SK-N-SH treated with all-trans-retinoic acid at 6 μM for 48 hours (cell line): ENCODE measurements around the gene FGF14.

Experiments
- ATAC-seq: fragments of 200-7000 bp; cut with Tn5 transposase; 3 replicates; pipeline ENCODE4 v1.9.1; 2020; ENCODE audit warnings: mild to moderate bottlenecking, moderate library complexity
- ARNTL ChIP-seq: fragments of 450-650 bp; formaldehyde crosslinking; IDR thresholded peaks from 2 replicates; pipeline ENCODE4 v1.5.0; 2020; ENCODE audit warnings: low read depth, mild to moderate bottlenecking, moderate library complexity, borderline replicate concordance
- BACH2 ChIP-seq: fragments of 250-450 bp; sonication (Bioruptor Pico); IDR thresholded peaks from 2 replicates; pipeline ENCODE4 v1.9.0; 2021; ENCODE audit warnings: mild to moderate bottlenecking, borderline replicate concordance
- CREB5 ChIP-seq: fragments of 250-450 bp; sonication (Bioruptor Pico); IDR thresholded peaks from 2 replicates; pipeline ENCODE4 v1.5.1; 2020; ENCODE audit warnings: low read depth, mild to moderate bottlenecking, moderate library complexity
- CSDC2 ChIP-seq: fragments of 250-450 bp; sonication (Bioruptor Pico); IDR thresholded peaks from 2 replicates; pipeline ENCODE4 v1.5.0; 2020; ENCODE audit warnings: mild to moderate bottlenecking, moderate library complexity
- CSRNP3 ChIP-seq: fragments of 250-450 bp; sonication (Bioruptor Pico); IDR thresholded peaks from 2 replicates; pipeline ENCODE4 v1.5.1; 2021; ENCODE audit warnings: mild to moderate bottlenecking, moderate library complexity
- ESRRG ChIP-seq: fragments of 250-450 bp; sonication (Bioruptor Pico); IDR thresholded peaks from 2 replicates; pipeline ENCODE4 v1.6.1; 2021; ENCODE audit warnings: mild to moderate bottlenecking
- GLIS3 ChIP-seq: fragments of 250-450 bp; sonication (Bioruptor Pico); IDR thresholded peaks from 2 replicates; pipeline ENCODE4 v1.5.0; 2020; ENCODE audit warnings: mild to moderate bottlenecking, moderate library complexity
- ISL1 ChIP-seq: fragments of 250-450 bp; sonication (Bioruptor Pico); IDR thresholded peaks from 2 replicates; pipeline ENCODE4 v2.1.2; 2022; ENCODE audit warnings: mild to moderate bottlenecking, moderate library complexity
- OSR1 ChIP-seq: fragments of 250-450 bp; sonication (Bioruptor Pico); IDR thresholded peaks from 2 replicates; pipeline ENCODE4 v1.8.0; 2022; ENCODE audit warnings: moderate library complexity, mild to moderate bottlenecking, inconsistent platforms
- POU6F1 ChIP-seq: fragments of 250-450 bp; sonication (Bioruptor Pico); IDR thresholded peaks from 2 replicates; pipeline ENCODE4 v1.8.0; 2021; ENCODE audit warnings: low read depth, mild to moderate bottlenecking, moderate library complexity, borderline replicate concordance
- PPARA ChIP-seq: fragments of 250-450 bp; sonication (Bioruptor Pico); IDR thresholded peaks from 2 replicates; pipeline ENCODE4 v1.5.0; 2020; ENCODE audit warnings: mild to moderate bottlenecking, borderline replicate concordance
- RARB ChIP-seq: fragments of 250-450 bp; sonication (Bioruptor Pico); IDR thresholded peaks from 2 replicates; pipeline ENCODE4 v1.8.0; 2021; ENCODE audit warnings: mild to moderate bottlenecking, moderate library complexity
- SNAI2 ChIP-seq: fragments of 250-450 bp; sonication (Bioruptor Pico); IDR thresholded peaks from 2 replicates; pipeline ENCODE4 v1.5.0; 2020; ENCODE audit warnings: mild to moderate bottlenecking, moderate library complexity
- TCF4 ChIP-seq: fragments of 250-450 bp; sonication (Bioruptor Pico); IDR thresholded peaks from 2 replicates; pipeline ENCODE4 v1.8.0; 2021; ENCODE audit warnings: mild to moderate bottlenecking, moderate library complexity, borderline replicate concordance
- TOX ChIP-seq: fragments of 250-450 bp; sonication (Bioruptor Pico); IDR thresholded peaks from 2 replicates; pipeline ENCODE4 v1.8.0; 2021; ENCODE audit warnings: mild to moderate bottlenecking, moderate library complexity, borderline replicate concordance
- TSHZ2 ChIP-seq: fragments of 250-450 bp; sonication (Bioruptor Pico); IDR thresholded peaks from 2 replicates; pipeline ENCODE4 v1.5.0; 2020; ENCODE audit warnings: mild to moderate bottlenecking, moderate library complexity
- ZC3H10 ChIP-seq: fragments of 250-450 bp; sonication (Bioruptor Pico); IDR thresholded peaks from 2 replicates; pipeline ENCODE4 v1.5.1; 2021; ENCODE audit warnings: mild to moderate bottlenecking, moderate library complexity
- ZFP3 ChIP-seq: fragments of 250-450 bp; sonication (Bioruptor Pico); IDR thresholded peaks from 2 replicates; pipeline ENCODE4 v1.5.0; 2020; ENCODE audit warnings: mild to moderate bottlenecking, moderate library complexity
- ZFP30 ChIP-seq: fragments of 450-650 bp; formaldehyde crosslinking; IDR thresholded peaks from 2 replicates; pipeline ENCODE4 v1.5.0; 2022; ENCODE audit warnings: mild to moderate bottlenecking, moderate library complexity
- ZNF565 ChIP-seq: fragments of 450-650 bp; formaldehyde crosslinking; conservative IDR thresholded peaks from 2 replicates; pipeline ENCODE4 v1.5.0; 2020; ENCODE audit warnings: low read depth, mild to moderate bottlenecking, moderate library complexity
- ZNF70 ChIP-seq: fragments of 450-650 bp; formaldehyde crosslinking; IDR thresholded peaks from 2 replicates; pipeline ENCODE4 v1.5.0; 2020; ENCODE audit warnings: mild to moderate bottlenecking, moderate library complexity
- ZNF8 ChIP-seq: fragments of 450-650 bp; formaldehyde crosslinking; IDR thresholded peaks from 2 replicates; pipeline ENCODE4 v1.5.0; 2020; ENCODE audit warnings: mild to moderate bottlenecking, moderate library complexity

FGF14 gene

GRCh38 chr13:102182170-102182569, 219.7 kb downstream of the FGF14 start:
- TF ChIP-seq ZFP30 (CRISPR knock-in tag) (no peak), OSR1 (CRISPR knock-in tag) (no peak), ISL1 (no peak), TOX (CRISPR knock-in tag) (no peak), ZFP3 (CRISPR knock-in tag) (no peak), POU6F1 (CRISPR knock-in tag) (no peak), CSRNP3 (CRISPR knock-in tag) (no peak), PPARA (CRISPR knock-in tag) (no peak), RARB (CRISPR knock-in tag) (no peak), ARNTL (CRISPR knock-in tag) (no peak), GLIS3 (no peak), SNAI2 (CRISPR knock-in tag) (no peak), ZNF8 (CRISPR knock-in tag) (no peak), BACH2 (CRISPR knock-in tag) (no peak)
- TF ChIP-seq, all 23 proteins: peak for 0
- no peak for ATAC-seq

GRCh38 chr13:102177431-102177830, 224.4 kb downstream of the FGF14 start:
- ATAC-seq: no peak
- TF ChIP-seq ZFP30 (CRISPR knock-in tag): no peak
- TF ChIP-seq CSRNP3 (CRISPR knock-in tag): no peak
- no peak for TF ChIP-seq ZNF8 (CRISPR knock-in tag)
- TF ChIP-seq TOX (CRISPR knock-in tag): no peak
- TF ChIP-seq ZNF565 (CRISPR knock-in tag): no peak

GRCh38 chr13:102176846-102177245, 225.0 kb downstream of the FGF14 start:
- no peak for ATAC-seq
- TF ChIP-seq ESRRG (CRISPR knock-in tag): no peak
- TF ChIP-seq TCF4 (CRISPR knock-in tag): no peak
- no peak for TF ChIP-seq OSR1 (CRISPR knock-in tag)
- TF ChIP-seq CSRNP3 (CRISPR knock-in tag): no peak
- no peak for TF ChIP-seq TSHZ2
- no peak for TF ChIP-seq ZFP3 (CRISPR knock-in tag)
- TF ChIP-seq POU6F1 (CRISPR knock-in tag): no peak
- no peak for TF ChIP-seq GLIS3
- no peak for TF ChIP-seq ZNF70
- TF ChIP-seq BACH2 (CRISPR knock-in tag): no peak
- no peak for TF ChIP-seq SNAI2 (CRISPR knock-in tag)
- TF ChIP-seq ZC3H10 (CRISPR knock-in tag): no peak
- TF ChIP-seq CSDC2 (CRISPR knock-in tag): no peak
- no peak for TF ChIP-seq ZFP30 (CRISPR knock-in tag)
- TF ChIP-seq TOX (CRISPR knock-in tag): no peak
- TF ChIP-seq ARNTL (CRISPR knock-in tag): no peak
- no peak for TF ChIP-seq CREB5
- TF ChIP-seq, all 23 proteins: peak for 0
